Activated naive CD4-positive, alpha-beta T cell treated with anti-CD3 and anti-CD28 coated beads, Interleukin-2, amount 50 U/mL, for 72 hours (primary cell): Measurements from ENCODE around the gene SCIN. TPM values are rescaled to one million over a fixed set of nuclear protein-coding genes. Genes with fewer than 3 reads are reported as not detected.
A peak's percentile ranks its signal among the peaks of the same experiment; 100 is the strongest.
"Not testable (repeated sequence)": the region's sequence is repeated elsewhere in the genome, so short reads cannot be mapped to it uniquely, and the experiment has no call there.

Experiments
- ATAC-seq, 2 donors: fragments of 150-1000 bp; cut with Tn5 transposase; 2 replicates each; pipeline ENCODE4 v1.10.0; 2021; ENCODE audit warnings: mild to moderate bottlenecking in 2 of 2, moderate library complexity in 2 of 2
- DNase-seq, 2 donors: peaks; one replicate each; pipeline ENCODE4 v3.0.0; 2021 to 2022; ENCODE audit warnings: low spot score in 2 of 2
- H3K27ac Mint-ChIP-seq, 2 donors: one replicate each; pipeline ENCODE4 v1.8.0; 2022; ENCODE audit warnings: mild to moderate bottlenecking in 2 of 2, mixed read lengths in 2 of 2
- H3K36me3 Mint-ChIP-seq, 2 donors: one replicate each; pipeline ENCODE4 v1.8.0; 2022; ENCODE audit warnings: mixed read lengths in 2 of 2
- H3K9me3 Mint-ChIP-seq, 2 donors: one replicate each; pipeline ENCODE4 v1.8.0; 2022; ENCODE audit warnings: mixed read lengths in 2 of 2
- total RNA-seq, 2 donors: library from RNA; stranded (reverse); gene quantifications; one replicate each; pipeline ENCODE4 v1.2.3, GENCODE V29; 2022

SCIN gene
- total RNA-seq, 2 donors from 2014 or later = 0.80 TPM; not detected in 1

GRCh38 chr7:12556139-12556792 is 14.3 kb upstream of the SCIN start:
- H3K36me3 Mint-ChIP-seq, H3K27ac Mint-ChIP-seq, DNase-seq, H3K9me3 Mint-ChIP-seq, ATAC-seq: not testable (repeated sequence)

- Mint-ChIP-seq H3K36me3 (peaks cover 0 to 5% of the 10 kb centered on the region in 2 donors), H3K27ac (no peak overlapping the region), H3K9me3 (peaks cover 4% of the 10 kb centered on the region in 2 donors)
- ATAC-seq (no peak), DNase-seq (no peak)
Measured at GRCh38 chr7:12557282-12557681, 13.2 kb upstream of the SCIN start.

- H3K36me3 Mint-ChIP-seq = no peaks in the 10 kb centered on the region
- ATAC-seq (no peak), DNase-seq (no peak)
- H3K27ac Mint-ChIP-seq = no peak overlapping the region
- H3K9me3 Mint-ChIP-seq = no peaks in the 10 kb centered on the region
Measured at GRCh38 chr7:12564996-12565764, 5.3 kb upstream of the SCIN start.

GRCh38 chr7:12565873-12566272 is 4.6 kb upstream of the SCIN start:
- H3K27ac Mint-ChIP-seq = no peak overlapping the region
- no peaks in the 10 kb centered on the region for H3K9me3 Mint-ChIP-seq
- no peak for ATAC-seq
- DNase-seq = no peak
- H3K36me3 Mint-ChIP-seq = no peaks in the 10 kb centered on the region

GRCh38 chr7:12567015-12567414 is 3.5 kb upstream of the SCIN start:
- H3K36me3 Mint-ChIP-seq = no peaks in the 10 kb centered on the region
- no peak for DNase-seq
- no peak overlapping the region for H3K27ac Mint-ChIP-seq
- peak in 1 of 2 donors; percentile 40 for ATAC-seq
- H3K9me3 Mint-ChIP-seq = no peaks in the 10 kb centered on the region

GRCh38 chr7:12569673-12570072 is 847 bp upstream of the SCIN start:
- H3K9me3 Mint-ChIP-seq = no peaks in the 10 kb centered on the region
- H3K27ac Mint-ChIP-seq = no peak overlapping the region
- ATAC-seq = no peak
- no peaks in the 10 kb centered on the region for H3K36me3 Mint-ChIP-seq
- DNase-seq = no peak

GRCh38 chr7:12570168-12570533 is 369 bp upstream of the SCIN start:
- no peak for DNase-seq
- ATAC-seq = peak in 1 of 2 donors; percentile 34
- no peaks in the 10 kb centered on the region for H3K36me3 Mint-ChIP-seq
- H3K9me3 Mint-ChIP-seq = no peaks in the 10 kb centered on the region
- no peak overlapping the region for H3K27ac Mint-ChIP-seq

GRCh38 chr7:12571691-12572090 is 1.2 kb downstream of the SCIN start:
- ATAC-seq (no peak), DNase-seq (no peak)
- no peaks in the 10 kb centered on the region for H3K36me3 Mint-ChIP-seq
- no peaks in the 10 kb centered on the region for H3K9me3 Mint-ChIP-seq
- no peak overlapping the region for H3K27ac Mint-ChIP-seq

- H3K36me3 Mint-ChIP-seq = no peaks in the 10 kb centered on the region
- no peaks in the 10 kb centered on the region for H3K9me3 Mint-ChIP-seq
- no peak for ATAC-seq
- no peak overlapping the region for H3K27ac Mint-ChIP-seq
- DNase-seq = no peak
Measured at GRCh38 chr7:12572941-12573575, 2.5 kb downstream of the SCIN start.

GRCh38 chr7:12573885-12574284 is 3.4 kb downstream of the SCIN start:
- H3K27ac Mint-ChIP-seq = no peak overlapping the region
- DNase-seq = no peak
- no peak for ATAC-seq
- no peaks in the 10 kb centered on the region for H3K36me3 Mint-ChIP-seq
- H3K9me3 Mint-ChIP-seq = no peaks in the 10 kb centered on the region

GRCh38 chr7:12578930-12579640 is 8.6 kb downstream of the SCIN start:
- no peaks in the 10 kb centered on the region for H3K9me3 Mint-ChIP-seq

GRCh38 chr7:12581897-12582296 is 11.4 kb downstream of the SCIN start:
- no peak overlapping the region for H3K27ac Mint-ChIP-seq
- H3K36me3 Mint-ChIP-seq = no peaks in the 10 kb centered on the region
- no peak for ATAC-seq
- no peaks in the 10 kb centered on the region for H3K9me3 Mint-ChIP-seq
- DNase-seq = no peak

More at GRCh38 chr7:12578930-12579640, 8.6 kb downstream of the SCIN start:
- DNase-seq (no peak), ATAC-seq (no peak)
- H3K27ac Mint-ChIP-seq = no peak overlapping the region
- H3K36me3 Mint-ChIP-seq = no peaks in the 10 kb centered on the region

GRCh38 chr7:12582362-12582761 is 11.8 kb downstream of the SCIN start:
- DNase-seq = no peak
- Mint-ChIP-seq H3K9me3 (no peaks in the 10 kb centered on the region), H3K27ac (no peak overlapping the region), H3K36me3 (no peaks in the 10 kb centered on the region)
- no peak for ATAC-seq

- Mint-ChIP-seq H3K9me3 (no peaks in the 10 kb centered on the region), H3K36me3 (no peaks in the 10 kb centered on the region), H3K27ac (no peak overlapping the region)
- DNase-seq (no peak), ATAC-seq (no peak)
Measured at GRCh38 chr7:12583176-12583575, 12.7 kb downstream of the SCIN start.

GRCh38 chr7:12583922-12584321 is 13.4 kb downstream of the SCIN start:
- ATAC-seq (no peak), DNase-seq (no peak)
- Mint-ChIP-seq H3K9me3 (no peaks in the 10 kb centered on the region), H3K36me3 (no peaks in the 10 kb centered on the region), H3K27ac (no peak overlapping the region)

GRCh38 chr7:12584930-12585329 is 14.4 kb downstream of the SCIN start:
- ATAC-seq (no peak), DNase-seq (no peak)
- Mint-ChIP-seq H3K36me3 (no peaks in the 10 kb centered on the region), H3K9me3 (no peaks in the 10 kb centered on the region), H3K27ac (no peak overlapping the region)

- no peak for ATAC-seq
- Mint-ChIP-seq H3K36me3 (no peaks in the 10 kb centered on the region), H3K9me3 (no peaks in the 10 kb centered on the region), H3K27ac (no peak overlapping the region)
- DNase-seq = no peak
Measured at GRCh38 chr7:12586271-12586670, 15.8 kb downstream of the SCIN start.
